ENCODE results near the gene DTX4.

DNA sequence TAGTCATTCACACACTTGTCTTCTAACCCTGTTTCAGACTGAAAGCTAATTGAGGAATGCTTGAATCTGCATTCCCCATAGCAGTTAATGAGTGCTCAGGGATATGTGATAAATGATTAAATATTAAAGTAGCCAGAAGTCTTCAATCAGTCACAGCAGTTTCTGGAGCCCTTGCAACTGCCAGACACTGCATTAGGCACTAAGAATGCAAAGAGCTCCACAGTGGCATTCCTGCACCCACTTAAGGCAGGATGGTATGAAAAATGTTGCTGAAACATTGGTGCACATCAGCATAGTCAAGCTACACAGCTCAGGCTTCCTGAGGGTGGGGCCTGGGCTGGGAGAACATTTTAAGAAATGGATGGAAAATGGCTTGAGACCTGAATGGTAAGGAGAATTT lies 6.5 kb downstream of the DTX4 start:
- TF ChIP-seq, protein P1, sequence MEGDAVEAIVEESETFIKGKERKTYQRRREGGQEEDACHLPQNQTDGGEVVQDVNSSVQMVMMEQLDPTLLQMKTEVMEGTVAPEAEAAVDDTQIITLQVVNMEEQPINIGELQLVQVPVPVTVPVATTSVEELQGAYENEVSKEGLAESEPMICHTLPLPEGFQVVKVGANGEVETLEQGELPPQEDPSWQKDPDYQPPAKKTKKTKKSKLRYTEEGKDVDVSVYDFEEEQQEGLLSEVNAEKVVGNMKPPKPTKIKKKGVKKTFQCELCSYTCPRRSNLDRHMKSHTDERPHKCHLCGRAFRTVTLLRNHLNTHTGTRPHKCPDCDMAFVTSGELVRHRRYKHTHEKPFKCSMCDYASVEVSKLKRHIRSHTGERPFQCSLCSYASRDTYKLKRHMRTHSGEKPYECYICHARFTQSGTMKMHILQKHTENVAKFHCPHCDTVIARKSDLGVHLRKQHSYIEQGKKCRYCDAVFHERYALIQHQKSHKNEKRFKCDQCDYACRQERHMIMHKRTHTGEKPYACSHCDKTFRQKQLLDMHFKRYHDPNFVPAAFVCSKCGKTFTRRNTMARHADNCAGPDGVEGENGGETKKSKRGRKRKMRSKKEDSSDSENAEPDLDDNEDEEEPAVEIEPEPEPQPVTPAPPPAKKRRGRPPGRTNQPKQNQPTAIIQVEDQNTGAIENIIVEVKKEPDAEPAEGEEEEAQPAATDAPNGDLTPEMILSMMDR (IDR thresholded peaks at IDR 0.05) = no peak
- TF ChIP-seq POLR2A (IDR thresholded peaks at IDR 0.05) = no peak

Data from right lobe of liver (tissue), 4 donors.